ENCODE results near the gene ZDBF2. TPM values are rescaled to one million over a fixed set of nuclear protein-coding genes. Genes with fewer than 3 reads are reported as not detected.

Gene ZDBF2
- total and polyA plus RNA-seq, 2 of the 8 experiments (the other 6 are each of a cell fraction or from before 2014, with no cell fraction given), result 1.5 to 17.2 TPM

- TF ChIP-seq TAF7 (optimal IDR thresholded peaks at IDR 0.05; ENCODE audit: borderline replicate concordance, low read depth, low read length), result no peak
- no peak for TF ChIP-seq NRF1 (IDR thresholded peaks at IDR 0.05; ENCODE audit: low read depth, low read length)
- no peak for TF ChIP-seq NANOG (IDR thresholded peaks at IDR 0.05; ENCODE audit: insufficient read depth, low read depth, low read length, poor library complexity, severe bottlenecking)
- TF ChIP-seq SRF (IDR thresholded peaks at IDR 0.05; ENCODE audit: low read depth, low read length), result no peak
- no peak for TF ChIP-seq ATF3 (IDR thresholded peaks at IDR 0.05; ENCODE audit: insufficient read depth, low read depth, low read length)
- TF ChIP-seq KDM5A (IDR thresholded peaks at IDR 0.05; ENCODE audit: low read length), result no peak
Measured at GRCh38 chr2:206352571-206352970, 78.1 kb downstream of the ZDBF2 start (continued).

All from H1 (cell line).